H9 (cell line): ENCODE data around the gene ACRV1. TPM values are rescaled to one million over a fixed set of nuclear protein-coding genes. Genes with fewer than 3 reads are reported as not detected.

Source experiments
- DNase-seq: peaks from one replicate; pipeline ENCODE4 v3.0.0-alpha.2; 2017
- H2AFZ ChIP-seq: one replicate; pipeline ENCODE4 v1.6.1; 2013; ENCODE audit warnings: mild to moderate bottlenecking, low read length, control low read depth, moderate library complexity
- H2AK5ac ChIP-seq: 2 replicates; pipeline ENCODE4 v1.6.1; 2013; ENCODE audit warnings: low read length, control low read depth, mixed read lengths; ENCODE audit not compliant: insufficient read length
- H2BK120ac ChIP-seq: one replicate; pipeline ENCODE4 v1.6.1; 2013; ENCODE audit warnings: low read depth, mild to moderate bottlenecking, low read length, control low read depth, inconsistent platforms; ENCODE audit not compliant: poor library complexity, severe bottlenecking
- H2BK12ac ChIP-seq: 2 replicates; pipeline ENCODE4 v1.6.1; 2013; ENCODE audit warnings: low read length, control low read depth, mixed read lengths, low read depth; ENCODE audit not compliant: insufficient read length
- H2BK15ac ChIP-seq: 2 replicates; pipeline ENCODE4 v1.6.1; 2013; ENCODE audit warnings: low read depth, low read length, control low read depth
- H2BK20ac ChIP-seq: one replicate; pipeline ENCODE4 v1.6.1; 2013; ENCODE audit warnings: low read depth, mild to moderate bottlenecking, low read length, control low read depth, inconsistent platforms; ENCODE audit not compliant: poor library complexity, severe bottlenecking
- H2BK5ac ChIP-seq: 2 replicates; pipeline ENCODE4 v1.6.1; 2013; ENCODE audit warnings: low read length, control low read depth, mixed read lengths; ENCODE audit not compliant: insufficient read length
- H3K14ac ChIP-seq: 2 replicates; pipeline ENCODE4 v1.6.1; 2013; ENCODE audit warnings: low read length, control low read depth; ENCODE audit not compliant: insufficient read depth
- H3K18ac ChIP-seq: 2 replicates; pipeline ENCODE4 v1.6.1; 2013; ENCODE audit warnings: low read depth, mild to moderate bottlenecking, mixed read lengths, low read length, control low read depth; ENCODE audit not compliant: insufficient read length
- H3K23ac ChIP-seq: 2 replicates; pipeline ENCODE4 v1.6.1; 2013; ENCODE audit warnings: low read length, control low read depth, mixed read lengths, low read depth; ENCODE audit not compliant: insufficient read length
- H3K23me2 ChIP-seq: 2 replicates; pipeline ENCODE4 v1.6.1; 2013; ENCODE audit warnings: low read depth, mild to moderate bottlenecking, mixed read lengths, low read length, control low read depth; ENCODE audit not compliant: insufficient read length, poor library complexity, severe bottlenecking
- H3K27ac ChIP-seq: 2 replicates; pipeline ENCODE4 v1.5.1; 2013; ENCODE audit warnings: low read length, control low read depth, mixed read lengths, low read depth; ENCODE audit not compliant: insufficient read length
- H3K27me3 ChIP-seq: 2 replicates; pipeline ENCODE4 v1.6.1; 2013; ENCODE audit warnings: low read length, control low read depth, inconsistent platforms; ENCODE audit not compliant: insufficient read depth
- H3K4ac ChIP-seq: 2 replicates; pipeline ENCODE4 v1.6.1; 2013; ENCODE audit warnings: low read depth, mild to moderate bottlenecking, control low read depth, inconsistent platforms, low read length, moderate library complexity
- H3K4me1 ChIP-seq: 2 replicates; pipeline ENCODE4 v1.6.1; 2013; ENCODE audit warnings: low read length, control low read depth, inconsistent platforms; ENCODE audit not compliant: insufficient read depth
- H3K4me2 ChIP-seq: 2 replicates; pipeline ENCODE4 v1.6.1; 2013; ENCODE audit warnings: low read length, control low read depth, mixed read lengths; ENCODE audit not compliant: insufficient read length, insufficient read depth
- H3K56ac ChIP-seq: 2 replicates; pipeline ENCODE4 v1.6.1; 2013; ENCODE audit warnings: low read depth, mild to moderate bottlenecking, mixed read lengths, low read length, control low read depth; ENCODE audit not compliant: insufficient read length
- H3K79me1 ChIP-seq: 2 replicates; pipeline ENCODE4 v1.6.1; 2013; ENCODE audit warnings: low read depth, mild to moderate bottlenecking, moderate library complexity, low read length, control low read depth, inconsistent platforms; ENCODE audit not compliant: insufficient read depth, poor library complexity, severe bottlenecking
- H3K79me2 ChIP-seq: 2 replicates; pipeline ENCODE4 v1.6.1; 2013; ENCODE audit warnings: low read length, control low read depth, inconsistent platforms; ENCODE audit not compliant: insufficient read depth
- H3K9ac ChIP-seq: 2 replicates; pipeline ENCODE4 v1.6.1; 2013; ENCODE audit warnings: low read length, control low read depth, mixed read lengths; ENCODE audit not compliant: insufficient read length; ENCODE audit errors: extremely low read depth
- H3K9me3 ChIP-seq: one replicate; pipeline ENCODE4 v1.6.1; 2013; ENCODE audit warnings: low read depth, low read length, inconsistent platforms; ENCODE audit not compliant: control insufficient read depth
- H3T11ph ChIP-seq: one replicate; pipeline ENCODE4 v1.6.1; 2013; ENCODE audit warnings: mild to moderate bottlenecking, low read length, control low read depth, inconsistent platforms
- H4K20me1 ChIP-seq: one replicate; pipeline ENCODE4 v1.6.1; 2013; ENCODE audit not compliant: control insufficient read depth, insufficient read length, insufficient read depth
- H4K5ac ChIP-seq: 2 replicates; pipeline ENCODE4 v1.6.1; 2013; ENCODE audit warnings: low read depth, mild to moderate bottlenecking, mixed read lengths, low read length, control low read depth; ENCODE audit not compliant: insufficient read length
- H4K8ac ChIP-seq: replicated peaks from 2 replicates; pipeline ENCODE4 v1.6.1; 2013; ENCODE audit warnings: low read length, control low read depth, mixed read lengths, low read depth; ENCODE audit not compliant: insufficient read length
- H4K91ac ChIP-seq: 2 replicates; pipeline ENCODE4 v1.6.1; 2013; ENCODE audit warnings: low read depth, mild to moderate bottlenecking, moderate library complexity, mixed read lengths, low read length, control low read depth; ENCODE audit not compliant: insufficient read length
- H3K27ac Mint-ChIP-seq, 3 experiments: 2 replicates in 2 of 3; 3 replicates in 1 of 3; pipeline ENCODE4 v1.8.0; 2020 to 2021; ENCODE audit warnings: mixed read lengths in 3 of 3, mild to moderate bottlenecking in 1 of 3, moderate library complexity in 1 of 3
- H3K27me3 Mint-ChIP-seq: 2 replicates; pipeline ENCODE4 v1.8.0; 2021; ENCODE audit warnings: low read depth, mild to moderate bottlenecking, moderate library complexity, mixed read lengths
- H3K36me3 Mint-ChIP-seq, 3 experiments: 2 replicates in 2 of 3; 3 replicates in 1 of 3; pipeline ENCODE4 v1.8.0; 2020 to 2021; ENCODE audit warnings: low read depth in 3 of 3, mixed read lengths in 3 of 3; ENCODE audit not compliant: insufficient read depth in 1 of 3
- H3K4me1 Mint-ChIP-seq, 2 experiments: 2 replicates each; pipeline ENCODE4 v1.8.0; 2020; ENCODE audit warnings: mixed read lengths in 2 of 2
- H3K4me3 Mint-ChIP-seq, 2 experiments: 2 replicates in 1 of 2; 3 replicates in 1 of 2; pipeline ENCODE4 v1.8.0; 2020 to 2021; ENCODE audit warnings: mild to moderate bottlenecking in 2 of 2, mixed read lengths in 2 of 2, moderate library complexity in 1 of 2
- H3K9me3 Mint-ChIP-seq, 2 experiments: 2 replicates in 1 of 2; 3 replicates in 1 of 2; pipeline ENCODE4 v1.8.0; 2020; ENCODE audit warnings: mild to moderate bottlenecking in 2 of 2, mixed read lengths in 2 of 2, moderate library complexity in 1 of 2
- CTCF ChIP-seq: fragments of 200-600 bp; sonication (generic); conservative IDR thresholded peaks from 3 replicates; pipeline ENCODE4 v1.8.0; 2021; ENCODE audit warnings: antibody characterized with exemption, mild to moderate bottlenecking
- WGBS: extraction: QIAGEN DNeasy Blood & Tissue Kit; methylation state at CpG from one replicate; pipeline ENCODE4 v1.1.7; 2013; ENCODE audit warnings: missing lambda C conversion rate, low lambda C conversion rate, mixed read lengths; ENCODE audit not compliant: insufficient read length; ENCODE audit errors: extremely low coverage; 5-methylcytosine and 5-hydroxymethylcytosine counted together
- total RNA-seq: library from RNA; stranded (reverse); gene quantifications from 2 replicates; pipeline ENCODE4 v1.2.1, GENCODE V29; 2021

Gene ACRV1
- total RNA-seq, 1 experiment from 2014 or later, result not detected

DNA sequence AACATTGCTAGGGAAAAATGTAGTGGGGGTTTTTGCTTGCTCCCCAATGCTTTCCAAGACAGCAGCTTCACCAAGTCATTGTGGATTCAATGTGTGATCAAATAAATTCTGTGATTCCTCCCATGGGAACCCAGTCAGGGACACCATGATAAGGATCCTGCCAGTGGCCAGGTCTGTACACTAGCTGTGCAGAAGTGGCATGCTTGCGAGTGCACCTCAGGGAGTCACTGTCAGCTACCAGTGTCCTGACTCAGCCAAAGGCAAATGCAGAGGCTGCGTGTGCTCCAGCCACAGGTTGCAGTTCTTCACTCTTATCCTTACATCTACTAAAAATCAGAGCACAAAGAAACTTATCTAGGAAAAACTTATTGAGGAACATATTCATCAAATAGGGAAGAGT lies 9.4 kb upstream of the ACRV1 start:
- H3K27ac ChIP-seq, result no peak overlapping the region
- no peak overlapping the region for H2BK120ac ChIP-seq
- H3K56ac ChIP-seq, result no peak overlapping the region
- H4K91ac ChIP-seq, result no peak overlapping the region
- no peak overlapping the region for H3T11ph ChIP-seq
- WGBS, result no CpG with 5 or more reads among the region's 2 CpGs
- no peak overlapping the region for H3K18ac ChIP-seq
- H2BK20ac ChIP-seq, result no peak overlapping the region
- H3K4me2 ChIP-seq, result no peak overlapping the region
- no peak overlapping the region for H3K23ac ChIP-seq
- no peaks in the 10 kb centered on the region for H3K23me2 ChIP-seq
- H3K14ac ChIP-seq, result no peak overlapping the region
- no peak overlapping the region for H2BK12ac ChIP-seq
- no peak for TF ChIP-seq CTCF
- no peak overlapping the region for H4K8ac ChIP-seq
- Mint-ChIP-seq H3K27me3 (no peaks in the 10 kb centered on the region), H3K9me3 (peaks cover 6 to 15% of the 10 kb centered on the region in 2 experiments; a peak in 3 of 5 replicates), H3K36me3 (peaks cover 22 to 30% (median 24%) of the 10 kb centered on the region in 3 experiments), H3K27ac (no peak overlapping the region), H3K4me1 (peaks cover 13 to 15% of the 10 kb centered on the region in 2 experiments), H3K4me3 (no peak overlapping the region)
- no peaks in the 10 kb centered on the region for H3K79me2 ChIP-seq
- no peak overlapping the region for H4K5ac ChIP-seq
- no peak overlapping the region for H2AFZ ChIP-seq
- H3K4me1 ChIP-seq, result no peaks in the 10 kb centered on the region
- H3K4ac ChIP-seq, result no peak overlapping the region
- H2AK5ac ChIP-seq, result no peak overlapping the region
- no peaks in the 10 kb centered on the region for H4K20me1 ChIP-seq
- no peak overlapping the region for H2BK15ac ChIP-seq
- H3K27me3 ChIP-seq, result no peaks in the 10 kb centered on the region
- no peaks in the 10 kb centered on the region for H3K9me3 ChIP-seq
- no peak for DNase-seq
- no peaks in the 10 kb centered on the region for H3K79me1 ChIP-seq
- H3K9ac ChIP-seq, result no peak overlapping the region
- H2BK5ac ChIP-seq, result no peak overlapping the region
